IMR-90 (cell line): ENCODE measurements around the gene TRAPPC14. TPM values are rescaled to one million over a fixed set of nuclear protein-coding genes. Genes with fewer than 3 reads are reported as not detected.

Experiments used
- ATAC-seq: fragments of 200-7000 bp; cut with Tn5 transposase; 2 replicates; pipeline ENCODE4 v1.9.1; 2020; ENCODE audit warnings: low read depth, mild to moderate bottlenecking, moderate library complexity
- BruUV-seq: library from RNA; stranded (reverse); fragments of 400-500 nt; replicated peaks from 2 replicates; lab custom pipeline; 2021; lab: Mats Ljungman, UMichigan
- CTCF ChIA-PET: fragments of 300-600 bp; formaldehyde crosslinking; extraction: SDS; loops from one replicate; lab custom pipeline; 2021; ENCODE audit warnings: antibody characterized with exemption; lab: Yijun Ruan, JAX
- POLR2A ChIA-PET: fragments of 300-600 bp; sonication (Branson Sonifier 250); formaldehyde crosslinking; loops from one replicate; lab custom pipeline; 2022; ENCODE audit warnings: antibody characterized with exemption; ENCODE audit not compliant: unreplicated experiment; lab: Charles Lee
- DNase-seq: peaks from one replicate; pipeline ENCODE4 v3.0.0; 2013
- H2AFZ ChIP-seq: replicated peaks from 2 replicates; pipeline ENCODE3; 2013; ENCODE audit warnings: low read length, mild to moderate bottlenecking; ENCODE audit not compliant: poor library complexity
- H2AK5ac ChIP-seq: 2 replicates; pipeline ENCODE4 v1.6.1; 2013; ENCODE audit warnings: low read depth, low read length, inconsistent platforms
- H2AK9ac ChIP-seq: replicated peaks from 2 replicates; pipeline ENCODE3; 2013; ENCODE audit warnings: mild to moderate bottlenecking, low read depth, low read length, moderate library complexity; ENCODE audit not compliant: poor library complexity
- H2BK120ac ChIP-seq: 2 replicates; pipeline ENCODE4 v1.6.1; 2013; ENCODE audit warnings: low read depth, low read length, inconsistent platforms
- H2BK15ac ChIP-seq: 3 replicates; pipeline ENCODE4 v1.6.1; 2013; ENCODE audit warnings: low read depth, low read length, inconsistent platforms
- H2BK20ac ChIP-seq: 2 replicates; pipeline ENCODE4 v1.6.1; 2013; ENCODE audit warnings: low read depth, mild to moderate bottlenecking, inconsistent platforms, low read length, moderate library complexity
- H2BK5ac ChIP-seq: 2 replicates; pipeline ENCODE4 v1.6.1; 2013; ENCODE audit warnings: mild to moderate bottlenecking, low read depth, low read length, inconsistent platforms; ENCODE audit not compliant: poor library complexity, severe bottlenecking
- H3K14ac ChIP-seq: replicated peaks from 2 replicates; pipeline ENCODE4 v1.6.1; 2013; ENCODE audit warnings: low read depth, low read length, inconsistent platforms
- H3K18ac ChIP-seq: 2 replicates; pipeline ENCODE4 v1.6.1; 2013; ENCODE audit warnings: low read depth, low read length, control low read depth
- H3K23ac ChIP-seq: 2 replicates; pipeline ENCODE4 v1.6.1; 2013; ENCODE audit warnings: low read depth, low read length, inconsistent platforms
- H3K27ac ChIP-seq: 2 replicates; pipeline ENCODE4 v1.5.1; 2013; ENCODE audit warnings: mild to moderate bottlenecking, control low read depth, low read length; ENCODE audit not compliant: insufficient read depth
- H3K27me3 ChIP-seq: 2 replicates; pipeline ENCODE4 v1.6.1; 2013; ENCODE audit warnings: low read length; ENCODE audit not compliant: control insufficient read depth, insufficient read depth
- H3K36me3 ChIP-seq: 2 replicates; pipeline ENCODE4 v1.6.1; 2013; ENCODE audit warnings: low read length, mixed read lengths; ENCODE audit not compliant: control insufficient read depth, insufficient read depth
- H3K4ac ChIP-seq: 2 replicates; pipeline ENCODE4 v1.6.1; 2013; ENCODE audit warnings: low read depth, low read length, inconsistent platforms
- H3K4me1 ChIP-seq: 2 replicates; pipeline ENCODE4 v1.6.1; 2013; ENCODE audit warnings: low read length, mixed read lengths; ENCODE audit not compliant: control insufficient read depth, insufficient read depth
- H3K4me2 ChIP-seq: 2 replicates; pipeline ENCODE4 v1.6.1; 2013; ENCODE audit warnings: low read depth, mild to moderate bottlenecking, control low read depth, low read length, moderate library complexity
- H3K4me3 ChIP-seq: 2 replicates; pipeline ENCODE4 v1.5.1; 2013; ENCODE audit warnings: low read depth, mild to moderate bottlenecking, control low read depth, low read length, moderate library complexity; ENCODE audit not compliant: insufficient read depth
- H3K56ac ChIP-seq: 2 replicates; pipeline ENCODE4 v1.6.1; 2013; ENCODE audit warnings: low read length, inconsistent platforms; ENCODE audit not compliant: insufficient read depth; ENCODE audit errors: extremely low read depth
- H3K79me1 ChIP-seq, 2 experiments: 2 replicates each; pipeline ENCODE4 v1.6.1; 2013; ENCODE audit warnings: low read length in 2 of 2, inconsistent platforms in 1 of 2, low read depth in 1 of 2
- H3K9ac ChIP-seq: 2 replicates; pipeline ENCODE4 v1.6.1; 2013; ENCODE audit warnings: low read depth, low read length, control low read depth
- H3K9me1 ChIP-seq: 2 replicates; pipeline ENCODE4 v1.6.1; 2013; ENCODE audit warnings: low read length, inconsistent platforms; ENCODE audit not compliant: insufficient read depth
- H3K9me3 ChIP-seq: 2 replicates; pipeline ENCODE4 v1.6.1; 2013; ENCODE audit warnings: low read length; ENCODE audit not compliant: control insufficient read depth, insufficient read depth
- H4K20me1 ChIP-seq: 2 replicates; pipeline ENCODE4 v1.6.1; 2013; ENCODE audit warnings: low read length, inconsistent platforms; ENCODE audit not compliant: insufficient read depth
- H4K5ac ChIP-seq: 2 replicates; pipeline ENCODE4 v1.6.1; 2013; ENCODE audit warnings: mild to moderate bottlenecking, low read depth, low read length, control low read depth
- H4K8ac ChIP-seq, 2 experiments: 2 replicates each; pipeline ENCODE4 v1.6.1; 2013; ENCODE audit warnings: low read depth in 2 of 2, low read length in 2 of 2, control low read depth in 1 of 2, inconsistent platforms in 1 of 2
- H4K91ac ChIP-seq: 2 replicates; pipeline ENCODE4 v1.6.1; 2013; ENCODE audit warnings: low read depth, low read length, inconsistent platforms; ENCODE audit not compliant: insufficient read depth
- BHLHE40 ChIP-seq: fragments of 150-350 bp; IDR thresholded peaks from 2 replicates; pipeline ENCODE4 v1.6.1; 2016; ENCODE audit warnings: mild to moderate bottlenecking, low read depth, low read length
- CEBPB ChIP-seq: IDR thresholded peaks from 2 replicates; pipeline ENCODE4 v1.6.1; 2012; ENCODE audit warnings: low read depth, low read length, improper control_type of control experiment
- ELK1 ChIP-seq: fragments of 150-350 bp; IDR thresholded peaks from 2 replicates; pipeline ENCODE4 v1.6.1; 2016; ENCODE audit warnings: low read depth, mild to moderate bottlenecking, low read length, moderate library complexity, borderline replicate concordance
- FOS ChIP-seq: fragments of 150-350 bp; IDR thresholded peaks from 2 replicates; pipeline ENCODE4 v1.6.1; 2016; ENCODE audit warnings: low read depth, low read length
- MAFK ChIP-seq: IDR thresholded peaks from 2 replicates; pipeline ENCODE4 v1.6.1; 2012; ENCODE audit warnings: low read depth, low read length, improper control_type of control experiment
- MAZ ChIP-seq: IDR thresholded peaks from 2 replicates; pipeline ENCODE4 v1.6.1; 2012; ENCODE audit warnings: low read depth, mild to moderate bottlenecking, low read length, improper control_type of control experiment, moderate library complexity, borderline replicate concordance
- MXI1 ChIP-seq: IDR thresholded peaks from 2 replicates; pipeline ENCODE4 v1.6.1; 2012; ENCODE audit warnings: low read depth, mild to moderate bottlenecking, low read length, moderate library complexity, borderline replicate concordance
- NFE2L2 ChIP-seq: fragments of 150-350 bp; IDR thresholded peaks from 2 replicates; pipeline ENCODE4 v1.6.1; 2016; ENCODE audit warnings: low read depth, mild to moderate bottlenecking, low read length
- POLR2A ChIP-seq: IDR thresholded peaks from 2 replicates; pipeline ENCODE4 v1.6.1; 2012; ENCODE audit warnings: mild to moderate bottlenecking, low read depth, low read length
- RAD21 ChIP-seq: IDR thresholded peaks from 2 replicates; pipeline ENCODE4 v1.6.1; 2012; ENCODE audit warnings: low read length, improper control_type of control experiment
- RCOR1 ChIP-seq: IDR thresholded peaks from 2 replicates; pipeline ENCODE4 v1.6.1; 2012; ENCODE audit warnings: mild to moderate bottlenecking, low read length, improper control_type of control experiment; ENCODE audit not compliant: insufficient replicate concordance
- RFX5 ChIP-seq: IDR thresholded peaks from 2 replicates; pipeline ENCODE4 v1.8.0; 2012; ENCODE audit warnings: low read depth, mild to moderate bottlenecking, low read length, moderate library complexity
- SMC3 ChIP-seq: fragments of 150-350 bp; IDR thresholded peaks from 2 replicates; pipeline ENCODE4 v1.6.1; 2016; ENCODE audit warnings: low read depth, mild to moderate bottlenecking, antibody characterized with exemption, low read length, moderate library complexity
- USF2 ChIP-seq: fragments of 150-350 bp; IDR thresholded peaks from 2 replicates; pipeline ENCODE4 v1.6.1; 2017; ENCODE audit warnings: mild to moderate bottlenecking, antibody characterized with exemption, low read length, low read depth
- WGBS, 2 experiments: methylation state at CpG; one replicate each; pipeline versions ENCODE4 v1.1.5 to v1.1.7; 2013; ENCODE audit warnings: missing lambda C conversion rate in 2 of 2; ENCODE audit not compliant: insufficient read length in 1 of 2; ENCODE audit errors: extremely low coverage in 2 of 2; 5-methylcytosine and 5-hydroxymethylcytosine counted together
- dilution Hi-C: fragments of 300-500 bp; cut with HindIII; formaldehyde crosslinking; loops from one replicate; pipeline ENCODE4 v1.14.3; 2018; ENCODE audit warnings: low sequenced_read_pairs; ENCODE audit not compliant: unreplicated experiment
- in situ Hi-C: fragments of 300-500 bp; cut with MboI; formaldehyde crosslinking; loops from 3 replicates; pipeline ENCODE4 v1.14.3; 2019; ENCODE audit warnings: low sequenced_read_pairs, inconsistent platforms, mixed read lengths
- intact Hi-C: fragments of 100-400 bp; cut with micrococcal nuclease; formaldehyde crosslinking; loops from 2 replicates; pipeline ENCODE4 v1.10.0; 2022
- polyA plus RNA-seq, 3 experiments: library from polyadenylated mRNA; depleted of rRNA; stranded (reverse); fragments of >200 nt; gene quantifications; 2 replicates each; pipeline ENCODE4 v1.2.3, GENCODE V29; 2012; ENCODE audit warnings: low replicate concordance in 1 of 3
- total RNA-seq: library from RNA; depleted of rRNA; stranded (reverse); fragments of >200 nt; gene quantifications from 2 replicates; pipeline ENCODE4 v1.2.3, GENCODE V29; 2012
- TF ChIP-seq, protein P1 (sequence below): conservative IDR thresholded peaks from 2 replicates; pipeline ENCODE4 v1.5.1; 2012; ENCODE audit warnings: mild to moderate bottlenecking, low read depth, low read length, improper control_type of control experiment

Gene TRAPPC14
- total and polyA plus RNA-seq, 2 of the 4 experiments (the other 2 are of a cell fraction): 4.5 to 15.9 TPM

DNA sequence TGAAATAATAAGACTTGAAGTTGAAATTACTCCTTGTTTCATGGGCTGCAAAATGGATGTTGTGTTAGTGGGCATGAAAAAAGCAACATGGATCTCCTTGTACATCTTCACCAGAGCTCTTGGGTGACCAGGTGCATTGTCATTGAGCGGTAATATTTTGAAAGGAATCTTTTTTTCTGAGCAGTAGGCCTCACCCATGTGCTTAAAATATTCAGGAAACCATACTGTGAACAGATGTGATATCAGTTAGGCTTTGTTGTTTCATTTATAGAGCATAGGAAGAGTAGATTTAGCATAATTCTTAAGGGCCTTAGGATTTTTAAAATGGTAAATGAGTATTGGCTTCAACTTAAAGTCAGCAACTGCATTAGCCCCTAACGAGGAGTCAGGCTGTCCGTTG lies 34.4 kb upstream of the TRAPPC14 start:
- Histone ChIP-seq H3K4ac (no peak overlapping the region), H2BK20ac (no peak overlapping the region), H4K91ac (no peak overlapping the region), H2BK120ac (no peak overlapping the region), H2AFZ (no peak overlapping the region), H3K36me3 (no peaks in the 10 kb centered on the region), H3K4me1 (peaks cover 2% of the 10 kb centered on the region; the same call in 1 of the 2 replicates), H2BK5ac (no peak overlapping the region), H3K27ac (no peak overlapping the region), H3K9me3 (no peaks in the 10 kb centered on the region), H2BK15ac (no peak overlapping the region), H3K79me1 (no peaks in the 10 kb centered on the region), H3K56ac (no peak overlapping the region), H3K27me3 (no peaks in the 10 kb centered on the region), H3K4me3 (no peak overlapping the region), H3K9me1 (no peaks in the 10 kb centered on the region), H3K18ac (no peak overlapping the region), H3K14ac (no peak overlapping the region), H4K20me1 (no peaks in the 10 kb centered on the region), H3K9ac (no peak overlapping the region), H3K4me2 (no peak overlapping the region), H4K5ac (no peak overlapping the region), H3K23ac (no peak overlapping the region), H4K8ac (no peak overlapping the region), H2AK5ac (no peak overlapping the region), H2AK9ac (no peak overlapping the region)
- dilution Hi-C loops (no loop called here), intact Hi-C loops (no loop called here), in situ Hi-C loops (no loop called here)
- no peak for ATAC-seq
- no peak for TF ChIP-seq FOS
- no peak for TF ChIP-seq RFX5
- no peak for TF ChIP-seq USF2
- no peak for TF ChIP-seq MAZ
- TF ChIP-seq MAFK: no peak
- TF ChIP-seq, protein P1, sequence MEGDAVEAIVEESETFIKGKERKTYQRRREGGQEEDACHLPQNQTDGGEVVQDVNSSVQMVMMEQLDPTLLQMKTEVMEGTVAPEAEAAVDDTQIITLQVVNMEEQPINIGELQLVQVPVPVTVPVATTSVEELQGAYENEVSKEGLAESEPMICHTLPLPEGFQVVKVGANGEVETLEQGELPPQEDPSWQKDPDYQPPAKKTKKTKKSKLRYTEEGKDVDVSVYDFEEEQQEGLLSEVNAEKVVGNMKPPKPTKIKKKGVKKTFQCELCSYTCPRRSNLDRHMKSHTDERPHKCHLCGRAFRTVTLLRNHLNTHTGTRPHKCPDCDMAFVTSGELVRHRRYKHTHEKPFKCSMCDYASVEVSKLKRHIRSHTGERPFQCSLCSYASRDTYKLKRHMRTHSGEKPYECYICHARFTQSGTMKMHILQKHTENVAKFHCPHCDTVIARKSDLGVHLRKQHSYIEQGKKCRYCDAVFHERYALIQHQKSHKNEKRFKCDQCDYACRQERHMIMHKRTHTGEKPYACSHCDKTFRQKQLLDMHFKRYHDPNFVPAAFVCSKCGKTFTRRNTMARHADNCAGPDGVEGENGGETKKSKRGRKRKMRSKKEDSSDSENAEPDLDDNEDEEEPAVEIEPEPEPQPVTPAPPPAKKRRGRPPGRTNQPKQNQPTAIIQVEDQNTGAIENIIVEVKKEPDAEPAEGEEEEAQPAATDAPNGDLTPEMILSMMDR: no peak
- TF ChIP-seq SMC3: no peak
- no peak for TF ChIP-seq NFE2L2
- no peak for TF ChIP-seq RAD21
- TF ChIP-seq MXI1: no peak
- no peak for TF ChIP-seq BHLHE40
- no peak for TF ChIP-seq CEBPB
- no peak for TF ChIP-seq RCOR1
- no peak for TF ChIP-seq POLR2A
- TF ChIP-seq ELK1: no peak
- ChIA-PET POLR2A (no interaction called here), CTCF (no interaction called here)
- BruUV-seq: no TSS peak
- no peak for DNase-seq
- WGBS, 2 experiments: 94% methylated on average over 2 of the region's 3 CpGs; no CpG with 5 or more reads in 1 of the 2 experiments
